NCI-H345 treated with DMSO at 0.1 percent for 48 hours (cell line): ENCODE measurements around the gene NACC2.

ENCODE experiments used
- DNase-seq: peaks from one replicate; lab custom pipeline; 2025; ENCODE audit not compliant: unreplicated experiment; lab: John Stamatoyannopoulos, UW

The NACC2 gene

DNA sequence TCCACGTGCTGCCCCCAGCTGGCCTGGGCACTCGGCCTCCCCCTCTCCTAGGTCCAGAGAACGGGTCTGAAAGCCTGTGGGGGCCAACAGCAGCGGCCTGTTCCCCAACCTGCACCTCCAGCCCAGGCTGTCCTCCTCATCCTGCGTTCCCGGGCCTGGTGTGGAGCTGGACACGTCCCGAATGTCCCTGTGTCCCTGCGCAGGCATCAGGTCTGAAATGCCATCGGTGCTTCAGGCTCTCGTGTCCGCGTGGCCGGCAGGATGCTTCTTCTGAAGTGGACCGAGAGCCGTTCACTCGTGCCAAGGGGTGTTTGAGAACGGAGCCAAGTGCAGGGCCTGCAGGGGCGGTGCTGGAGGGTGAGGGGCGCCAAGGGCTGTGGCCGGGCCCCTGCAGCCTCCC is 109.2 kb downstream of the NACC2 start:
- no peak for DNase-seq

DNA sequence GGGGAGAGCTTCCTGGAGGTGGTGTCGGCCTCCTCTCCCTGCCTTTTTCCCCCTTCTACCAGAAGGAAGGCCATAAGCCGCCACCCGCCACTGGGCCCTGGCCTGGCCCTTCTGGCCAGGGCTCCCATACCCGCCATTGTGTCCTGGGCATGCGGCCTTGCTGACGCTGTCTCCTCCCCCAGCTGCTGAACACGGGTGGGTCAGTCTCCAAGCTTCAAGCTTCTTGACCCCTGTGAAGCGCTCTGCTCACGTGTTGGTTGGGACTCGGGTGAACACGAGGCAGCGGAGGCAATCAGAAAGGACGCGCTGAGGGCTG is 109.7 kb downstream of the NACC2 start:
- DNase-seq = no peak

DNA sequence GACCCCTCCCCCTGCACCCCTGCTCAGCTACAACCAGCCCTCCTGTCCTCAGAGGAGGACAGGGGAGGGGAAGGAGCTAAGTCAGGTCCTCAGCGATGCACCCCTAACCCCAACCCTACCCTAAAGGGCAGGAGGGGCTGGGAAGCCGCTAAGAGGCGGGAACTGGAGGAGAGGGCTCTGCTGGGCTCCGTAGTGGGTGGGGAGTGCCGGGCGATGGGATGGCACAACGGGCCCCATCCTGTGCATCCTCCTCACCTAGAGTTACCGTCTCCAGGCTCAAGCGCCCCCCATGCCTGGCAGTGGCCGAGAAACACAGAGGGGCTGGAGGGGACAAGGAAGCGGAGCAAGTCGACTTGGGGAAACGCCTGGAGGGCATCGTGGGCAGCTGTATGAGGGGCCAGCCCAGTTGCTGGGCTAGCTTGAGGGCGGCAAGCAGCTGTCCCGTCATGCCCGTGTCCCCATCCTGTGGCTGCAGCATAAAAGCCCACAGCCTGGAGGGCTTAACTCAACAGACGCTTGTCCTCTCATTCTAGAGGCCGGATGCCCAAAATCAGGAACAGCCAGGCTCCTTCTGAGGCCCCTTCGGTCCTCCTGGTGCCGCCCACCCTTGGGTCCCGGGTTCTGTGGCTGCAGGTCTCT is 110.9 kb downstream of the NACC2 start:
- no peak for DNase-seq

- DNase-seq = no peak
These were observed 111.6 kb downstream of the NACC2 start for GRCh38 chr9:135983208-135984071.

DNA sequence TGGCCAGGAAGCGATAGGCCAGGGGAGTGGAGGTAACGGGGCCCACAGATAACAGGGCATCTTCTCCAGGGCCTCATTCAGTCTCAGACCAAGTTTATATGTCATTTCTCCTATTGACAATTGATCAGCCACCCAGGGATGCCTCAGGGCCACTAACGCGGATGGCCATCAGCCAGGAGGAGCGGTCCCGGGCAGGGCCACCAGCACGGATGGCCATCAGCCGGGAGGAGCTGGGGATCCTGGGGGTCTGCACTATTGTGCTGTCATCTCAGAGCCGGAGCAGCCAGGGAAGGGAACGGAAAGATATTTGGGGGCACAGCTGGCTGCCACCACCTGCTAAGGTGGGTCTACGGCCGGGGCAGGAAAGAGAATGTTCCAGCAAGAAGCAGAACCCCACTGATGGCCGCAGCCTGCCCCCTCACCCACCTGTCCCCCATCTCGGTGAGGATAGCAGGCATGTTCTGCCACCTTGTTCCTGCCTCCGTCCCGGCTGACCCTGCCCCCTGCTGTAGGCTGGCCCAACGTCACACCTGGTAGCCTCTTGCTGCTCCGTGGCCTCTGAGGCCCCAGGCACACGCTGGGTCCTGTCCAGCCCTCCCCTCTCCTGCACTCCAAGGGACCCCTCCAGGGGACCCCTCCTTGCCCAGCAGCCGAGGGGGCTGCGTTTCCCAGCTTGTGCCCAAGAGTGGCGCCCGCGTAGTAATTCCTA is 112.4 kb downstream of the NACC2 start:
- no peak for DNase-seq

DNA sequence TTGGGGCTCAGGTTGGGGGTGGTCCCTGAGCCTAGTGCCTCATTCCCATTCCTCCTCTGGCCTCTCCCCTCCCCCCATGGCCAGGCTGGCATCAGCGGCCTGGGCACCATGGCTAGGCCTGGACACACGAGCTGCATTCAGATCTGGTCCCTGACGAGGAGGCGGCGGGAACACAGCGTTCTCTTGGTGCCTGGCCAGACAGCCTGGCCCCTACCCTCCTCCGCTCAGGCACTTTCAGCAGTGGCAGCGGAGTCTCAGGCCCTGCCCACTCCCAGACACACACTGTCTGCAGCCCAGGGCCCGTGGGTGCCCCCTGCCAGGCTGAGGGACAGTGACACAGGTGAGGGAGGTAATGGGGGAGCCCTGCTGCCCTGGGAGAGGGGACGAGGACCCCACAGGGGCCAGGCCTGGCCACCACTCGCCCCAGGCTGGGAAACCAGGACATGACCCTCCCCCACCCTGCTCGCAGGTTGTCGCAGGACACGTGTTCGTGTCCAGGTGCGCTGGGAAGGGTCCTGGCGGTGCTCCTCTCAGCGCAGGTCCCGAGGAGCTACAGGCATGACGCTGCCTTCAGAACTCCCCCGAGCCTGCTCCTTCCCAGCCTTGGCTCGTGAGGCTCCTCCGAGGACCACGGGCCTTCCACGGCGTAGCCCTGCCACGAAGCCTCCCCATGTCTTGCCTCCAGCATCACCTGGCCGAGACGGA is 114.0 kb downstream of the NACC2 start:
- DNase-seq = no peak

GRCh38 chr9:135979547-135980166 is 115.4 kb downstream of the NACC2 start:
- DNase-seq = no peak

DNA sequence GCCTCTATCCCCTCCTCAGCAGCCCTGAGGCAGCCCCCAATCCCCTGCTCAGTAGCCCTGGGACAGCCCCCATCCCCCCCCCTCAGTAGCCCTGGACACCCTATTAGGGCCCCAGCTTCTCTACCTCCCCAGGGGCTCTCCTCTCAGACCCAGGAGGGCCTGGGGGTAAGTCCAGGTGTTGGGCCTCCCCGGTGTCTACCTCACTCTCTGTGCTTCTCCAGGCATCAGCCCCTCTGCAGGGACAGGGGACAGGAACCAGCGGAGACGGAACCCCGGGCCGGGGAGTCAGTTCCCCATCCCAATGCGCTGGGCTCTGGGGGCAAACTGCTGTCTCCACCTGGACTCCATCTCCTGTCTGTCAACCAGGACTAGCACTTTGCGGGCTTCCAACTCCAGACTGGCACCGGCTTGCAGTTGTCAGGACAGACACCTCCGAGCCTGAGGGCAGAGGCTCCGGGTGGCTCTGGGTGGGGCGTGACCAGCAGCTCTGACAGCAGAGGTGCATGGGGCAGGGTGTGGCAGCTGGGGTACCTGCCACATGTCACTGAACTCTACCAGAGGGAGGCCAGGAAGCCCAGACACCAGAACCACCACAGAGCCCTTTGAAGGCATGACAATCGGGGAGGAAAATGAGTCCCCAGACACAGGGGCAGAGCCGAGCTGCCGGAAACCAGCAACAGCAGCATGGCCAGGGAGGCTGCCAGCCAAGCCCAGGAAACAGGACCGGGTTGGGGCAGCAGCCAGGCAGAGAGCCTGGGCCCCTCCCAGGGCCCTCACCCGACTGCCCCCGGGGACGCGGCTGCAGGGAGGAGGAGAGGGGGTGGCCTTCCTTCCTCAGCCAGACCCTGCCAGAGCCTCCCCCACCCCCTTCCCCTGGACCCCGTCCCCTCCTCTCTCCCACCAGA is 116.2 kb downstream of the NACC2 start:
- no peak for DNase-seq

GRCh38 chr9:135976944-135977343 is 118.1 kb downstream of the NACC2 start:
- no peak for DNase-seq

GRCh38 chr9:135976531-135976930 is 118.6 kb downstream of the NACC2 start:
- no peak for DNase-seq

DNA sequence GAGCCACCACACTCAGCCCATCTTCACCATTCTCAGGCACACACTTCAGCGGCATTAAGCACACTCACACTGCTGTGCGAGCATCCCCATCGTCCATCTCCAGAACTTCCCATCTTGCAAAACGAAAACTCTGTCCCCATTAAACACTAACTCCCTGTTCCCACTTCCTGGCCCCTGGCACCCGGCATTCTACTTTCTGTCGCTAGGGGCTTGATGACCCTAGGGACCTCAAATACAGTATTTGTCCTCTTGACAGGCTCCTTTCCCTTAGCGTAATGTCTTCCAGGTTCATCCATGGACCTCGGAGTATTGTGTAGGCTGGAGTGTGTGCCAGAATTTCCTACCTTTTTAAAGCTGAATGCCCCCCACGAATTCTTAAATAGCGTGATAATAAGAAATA is 119.3 kb downstream of the NACC2 start:
- no peak for DNase-seq

DNA sequence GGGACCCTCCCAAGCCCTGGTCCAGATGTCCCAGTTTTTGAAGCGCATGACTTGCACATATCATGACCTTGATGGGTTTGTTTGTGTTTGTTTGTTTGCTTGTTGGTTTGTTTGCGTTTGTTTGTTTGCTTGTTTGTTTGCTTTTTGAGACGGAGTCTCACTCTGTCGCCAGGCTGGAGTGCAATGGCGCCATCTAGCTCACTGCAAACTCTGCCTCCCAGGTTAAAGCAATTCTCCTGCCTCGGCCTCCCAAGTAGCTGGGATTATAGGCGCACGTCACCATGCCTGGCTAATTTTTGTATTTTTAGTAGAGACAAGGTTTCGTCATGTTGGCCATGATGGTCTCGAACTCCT is 120.9 kb downstream of the NACC2 start:
- DNase-seq = no peak

DNA sequence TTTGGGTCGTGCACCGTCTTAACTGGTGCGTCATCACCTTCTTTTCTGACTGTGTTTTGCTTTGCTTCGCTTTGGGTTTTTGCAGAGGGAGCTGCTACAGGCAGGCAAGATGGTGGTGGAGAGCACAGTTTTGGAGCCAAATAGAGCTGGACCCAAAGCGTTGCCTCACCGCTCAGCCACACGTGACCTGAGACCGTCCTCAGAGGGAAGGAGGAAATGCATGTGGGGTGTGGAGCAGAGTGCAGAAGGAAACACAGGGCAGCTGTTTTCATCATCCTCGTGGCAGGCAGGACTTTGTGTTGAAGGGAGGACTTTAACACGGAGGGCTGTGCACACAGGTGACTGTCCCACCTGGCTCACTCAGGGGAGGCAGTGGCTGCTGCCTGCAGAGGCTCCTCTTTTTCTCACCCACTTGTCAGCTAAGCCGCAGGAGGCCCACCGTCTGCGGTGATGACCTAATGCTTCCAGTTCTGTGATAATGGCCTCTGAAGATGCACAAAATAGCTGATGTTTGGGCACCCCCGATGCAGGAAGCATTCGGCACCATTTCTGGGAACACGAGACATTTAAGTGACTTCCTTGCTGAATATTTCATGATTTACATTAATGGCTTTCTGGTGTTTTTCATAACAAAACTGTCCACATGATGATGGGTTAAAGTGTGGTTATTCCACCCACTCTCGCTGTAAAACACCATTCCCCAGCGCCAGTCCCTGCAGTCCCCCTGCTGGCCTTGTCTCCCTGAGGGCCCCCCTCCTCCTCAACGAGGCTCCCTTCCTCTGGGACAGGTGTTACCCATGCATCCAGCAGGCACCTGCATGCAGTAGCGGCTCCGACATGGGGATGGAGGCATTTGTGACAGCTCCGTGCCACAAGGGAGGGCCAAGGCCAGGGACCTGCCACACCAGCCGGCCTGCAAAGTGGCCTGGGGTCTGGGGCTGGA is 121.5 kb downstream of the NACC2 start:
- DNase-seq = no peak

GRCh38 chr9:135971892-135972291 is 123.2 kb downstream of the NACC2 start:
- no peak for DNase-seq

DNA sequence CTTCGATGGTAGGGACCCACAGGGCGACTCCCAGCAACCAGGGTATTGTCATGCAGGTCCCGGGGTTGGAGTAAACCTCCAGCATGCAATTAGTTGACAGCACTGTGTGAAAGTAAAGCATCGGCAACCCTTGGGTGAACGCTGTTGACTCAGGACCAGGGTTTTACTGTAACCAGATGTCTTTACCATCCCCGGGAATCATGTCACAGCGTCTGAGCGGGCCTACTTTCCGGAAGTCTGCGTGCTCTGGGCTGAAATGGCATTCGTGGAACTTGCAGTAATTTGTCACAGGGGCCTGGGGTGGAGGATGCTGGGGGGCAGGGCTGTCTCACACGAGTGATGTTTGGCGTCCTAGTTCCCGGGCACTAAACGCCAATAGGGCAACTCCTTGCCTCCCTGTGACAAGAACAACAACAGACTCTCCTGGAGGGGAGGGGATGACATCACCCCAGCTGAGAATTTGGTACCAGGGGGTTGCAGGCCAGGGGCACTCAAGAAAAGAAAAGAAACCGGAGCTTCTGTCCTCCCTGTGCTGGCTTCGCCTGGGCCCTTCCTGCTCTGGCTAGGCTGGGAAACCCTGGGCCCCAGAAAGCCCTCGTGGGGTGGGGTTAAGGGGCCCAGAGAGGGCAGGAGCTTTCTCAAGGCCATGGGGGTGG is 123.8 kb downstream of the NACC2 start:
- no peak for DNase-seq

GRCh38 chr9:135970128-135970815 is 124.8 kb downstream of the NACC2 start:
- no peak for DNase-seq

GRCh38 chr9:135969064-135969683 is 125.9 kb downstream of the NACC2 start:
- no peak for DNase-seq

DNA sequence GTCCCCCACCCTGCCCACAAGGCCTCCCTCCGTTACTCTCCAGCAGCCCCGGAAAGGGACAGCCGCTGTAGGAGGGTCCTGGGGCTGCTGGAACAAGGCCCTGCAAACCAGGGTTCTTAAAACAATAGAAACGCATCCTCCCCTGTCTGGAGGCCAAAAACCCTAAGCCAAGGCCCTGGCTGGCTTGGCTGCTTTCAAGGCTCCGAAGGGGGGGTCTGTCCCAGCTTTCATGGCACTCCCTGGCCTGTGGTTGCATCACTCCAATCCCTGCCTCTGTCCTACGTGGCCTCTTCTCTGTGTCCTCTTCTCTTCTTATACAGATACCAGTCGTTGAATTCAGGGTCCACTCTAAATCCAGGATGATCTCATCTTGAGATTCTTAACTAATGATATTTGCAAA is 126.5 kb downstream of the NACC2 start:
- DNase-seq = no peak
